HL-60/S4 (cell line): ENCODE data around the gene PLCXD1.
"Not testable (repeated sequence)": the region's sequence is repeated elsewhere in the genome, so short reads cannot be mapped to it uniquely, and the experiment has no call there.

Experiments used
- in situ Hi-C: fragments of 300-500 bp; cut with MboI; formaldehyde crosslinking; loops from 2 replicates; pipeline ENCODE4 v1.14.3; 2022; ENCODE audit warnings: low sequenced_read_pairs

PLCXD1 gene, protein sequence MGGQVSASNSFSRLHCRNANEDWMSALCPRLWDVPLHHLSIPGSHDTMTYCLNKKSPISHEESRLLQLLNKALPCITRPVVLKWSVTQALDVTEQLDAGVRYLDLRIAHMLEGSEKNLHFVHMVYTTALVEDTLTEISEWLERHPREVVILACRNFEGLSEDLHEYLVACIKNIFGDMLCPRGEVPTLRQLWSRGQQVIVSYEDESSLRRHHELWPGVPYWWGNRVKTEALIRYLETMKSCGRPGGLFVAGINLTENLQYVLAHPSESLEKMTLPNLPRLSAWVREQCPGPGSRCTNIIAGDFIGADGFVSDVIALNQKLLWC

DNA sequence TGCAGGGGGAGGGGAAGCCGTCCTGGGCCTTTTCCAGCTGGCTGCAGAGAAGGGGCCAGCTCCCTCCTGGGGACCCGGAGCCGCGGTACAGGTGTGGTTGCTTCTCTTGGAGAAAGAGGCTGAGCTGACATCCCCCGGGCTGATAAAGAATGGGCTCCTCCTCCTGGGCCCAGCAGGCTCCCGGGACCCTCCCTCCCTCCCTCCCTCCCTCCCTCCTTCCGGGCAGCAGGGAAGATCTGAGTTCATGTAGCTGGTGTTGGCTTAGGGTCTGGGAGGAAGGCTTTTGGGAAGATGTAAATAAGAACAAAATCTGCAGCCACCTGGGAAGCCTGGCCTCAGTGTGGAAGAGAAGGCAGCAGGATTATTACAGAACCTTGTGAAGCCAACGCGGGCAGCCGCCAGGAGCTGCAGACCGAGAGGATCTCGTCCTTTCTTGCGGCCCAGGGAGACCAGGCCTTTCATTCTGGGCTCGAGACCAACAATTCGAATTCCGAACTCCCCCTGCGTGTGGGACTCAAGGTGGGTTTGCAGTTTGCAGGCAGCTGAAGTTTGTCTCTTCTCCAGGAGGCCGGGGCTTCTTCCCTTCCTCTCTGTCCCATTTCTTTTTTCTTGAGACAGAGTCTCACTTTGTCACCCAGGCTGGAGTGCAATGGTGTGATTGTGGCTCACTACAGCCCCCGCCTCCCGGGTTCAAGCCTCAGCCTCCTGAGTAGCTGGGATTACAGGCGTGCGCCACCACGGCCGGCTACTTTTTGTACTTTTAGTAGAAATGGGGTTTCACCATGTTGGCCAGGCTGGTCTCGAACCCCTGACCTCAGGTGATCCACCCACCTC lies at the start of gene PLCXD1:
PLCXD1 (plus strand) TSS at position 216 of the 834 bp plus-strand sequence. CDS start 2,807 bp downstream, outside the sequence.
- in situ Hi-C loops: no loop called here

GRCh38 chrX:231637-232277 lies 49.4 kb upstream of the PLCXD1 start:
- in situ Hi-C loops: not testable (repeated sequence)

- in situ Hi-C loops: not testable (repeated sequence)
These were observed 48.9 kb upstream of the PLCXD1 start for GRCh38 chrX:232278-232655.

DNA sequence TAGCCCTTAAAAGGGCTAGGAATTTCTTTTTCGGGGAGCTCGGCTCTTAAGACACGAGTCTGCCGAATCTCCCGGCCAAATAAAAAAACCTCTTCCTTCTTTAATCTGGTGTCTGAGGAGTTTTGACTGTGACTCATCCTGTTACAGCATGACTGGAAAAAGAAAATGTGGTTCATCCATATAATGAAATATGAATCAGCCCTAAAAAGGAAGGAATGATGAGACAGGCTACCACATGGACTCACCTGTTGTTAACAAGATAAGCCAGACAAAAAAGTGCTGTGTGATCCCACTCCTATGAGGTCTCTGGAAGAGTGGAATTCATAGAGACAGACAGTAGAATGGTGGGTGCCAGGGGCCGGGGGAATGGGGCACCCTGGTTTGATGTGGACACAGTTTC lies 45.0 kb upstream of the PLCXD1 start:
- in situ Hi-C loops: not testable (repeated sequence)

GRCh38 chrX:250965-251364 lies 30.2 kb upstream of the PLCXD1 start:
- in situ Hi-C loops: no loop called here

DNA sequence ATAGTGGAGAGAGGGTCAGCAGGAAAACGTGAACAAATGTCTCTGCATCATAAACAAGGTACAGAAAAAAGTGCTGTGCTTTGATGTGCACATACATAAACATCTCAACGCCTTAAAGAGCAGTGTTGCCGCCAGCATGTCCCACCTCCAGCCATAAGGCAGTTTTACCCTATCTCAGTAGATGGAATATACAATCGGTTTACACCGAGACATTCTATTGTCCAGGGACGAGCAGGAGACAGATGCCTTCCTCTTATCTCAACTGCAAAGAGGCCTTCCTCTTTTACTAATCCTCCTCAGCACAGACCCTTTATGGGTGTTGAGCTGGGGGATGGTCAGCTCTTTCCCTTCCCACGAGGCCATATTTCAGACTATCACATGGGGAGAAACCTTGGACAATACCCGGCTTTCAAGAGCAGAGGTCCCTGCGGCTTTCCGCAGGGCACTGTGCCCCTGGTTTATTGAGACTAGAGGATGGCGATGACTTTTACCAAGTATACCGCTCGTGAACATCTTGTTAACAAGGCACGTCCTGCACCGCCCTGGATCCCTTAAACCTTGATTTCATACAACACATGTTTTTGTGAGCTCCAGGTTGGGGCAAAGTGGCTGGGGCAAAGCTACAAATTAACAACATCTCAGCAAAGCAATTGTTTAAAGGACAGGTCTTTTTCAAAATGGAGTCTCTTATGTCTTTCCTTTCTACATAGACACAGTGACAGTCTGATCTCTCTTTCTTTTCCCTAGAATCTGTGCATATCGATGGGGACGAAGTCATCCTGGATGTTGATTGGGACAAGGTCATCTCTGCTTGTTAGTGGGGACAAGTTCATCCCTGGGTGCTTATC lies 29.6 kb upstream of the PLCXD1 start:
- in situ Hi-C loops: not testable (repeated sequence)

GRCh38 chrX:252244-252956 lies 28.8 kb upstream of the PLCXD1 start:
- in situ Hi-C loops: no loop called here

- in situ Hi-C loops: no loop called here
These were observed 28.3 kb upstream of the PLCXD1 start for GRCh38 chrX:252957-253291.

- in situ Hi-C loops: no loop called here
These were observed 27.5 kb upstream of the PLCXD1 start for GRCh38 chrX:253451-254297.

GRCh38 chrX:254630-255215 lies 26.5 kb upstream of the PLCXD1 start:
- in situ Hi-C loops: no loop called here

GRCh38 chrX:255923-256331 lies 25.3 kb upstream of the PLCXD1 start:
- in situ Hi-C loops: no loop called here

GRCh38 chrX:257054-257453 lies 24.1 kb upstream of the PLCXD1 start:
- in situ Hi-C loops: not testable (repeated sequence)

GRCh38 chrX:257681-258289 lies 23.4 kb upstream of the PLCXD1 start:
- in situ Hi-C loops: no loop called here

DNA sequence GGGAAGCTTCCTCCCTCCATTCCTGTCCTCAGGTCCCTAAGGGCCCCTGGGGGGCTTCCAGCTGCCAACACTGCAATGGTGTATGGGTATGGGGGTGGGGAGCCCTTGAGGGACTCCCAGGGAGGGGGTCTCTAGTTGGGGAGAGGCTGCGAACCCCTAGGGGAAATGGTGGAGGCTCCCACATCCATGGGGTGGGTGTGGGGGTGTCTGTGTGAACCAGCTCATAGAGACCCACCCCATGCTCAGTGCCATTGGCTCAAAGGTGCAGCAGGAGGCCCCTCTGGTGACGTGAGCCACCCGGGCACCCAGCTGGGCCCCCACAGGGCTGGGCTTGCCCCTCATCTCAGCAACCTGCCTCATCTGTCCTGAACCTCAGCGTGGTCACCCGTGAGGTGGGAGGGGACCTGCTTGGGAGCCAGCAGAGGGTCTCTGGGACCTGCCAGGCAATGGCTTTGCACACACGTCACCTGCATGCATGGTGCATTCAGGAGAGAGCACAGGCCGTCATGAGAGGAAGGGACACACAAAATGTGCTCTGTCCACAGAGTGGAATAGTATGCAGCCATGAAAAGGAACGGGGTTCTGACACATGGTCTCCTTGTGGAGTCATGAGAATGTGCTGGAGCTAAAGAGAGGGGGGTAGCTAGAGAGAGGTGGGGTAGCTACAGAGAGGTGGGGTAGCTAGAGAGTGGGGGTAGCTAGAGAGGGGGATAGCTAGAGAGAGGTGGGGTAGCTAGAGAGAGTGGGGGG lies 22.7 kb upstream of the PLCXD1 start:
- in situ Hi-C loops: no loop called here

GRCh38 chrX:259692-260355 lies 21.4 kb upstream of the PLCXD1 start:
- in situ Hi-C loops: no loop called here

DNA sequence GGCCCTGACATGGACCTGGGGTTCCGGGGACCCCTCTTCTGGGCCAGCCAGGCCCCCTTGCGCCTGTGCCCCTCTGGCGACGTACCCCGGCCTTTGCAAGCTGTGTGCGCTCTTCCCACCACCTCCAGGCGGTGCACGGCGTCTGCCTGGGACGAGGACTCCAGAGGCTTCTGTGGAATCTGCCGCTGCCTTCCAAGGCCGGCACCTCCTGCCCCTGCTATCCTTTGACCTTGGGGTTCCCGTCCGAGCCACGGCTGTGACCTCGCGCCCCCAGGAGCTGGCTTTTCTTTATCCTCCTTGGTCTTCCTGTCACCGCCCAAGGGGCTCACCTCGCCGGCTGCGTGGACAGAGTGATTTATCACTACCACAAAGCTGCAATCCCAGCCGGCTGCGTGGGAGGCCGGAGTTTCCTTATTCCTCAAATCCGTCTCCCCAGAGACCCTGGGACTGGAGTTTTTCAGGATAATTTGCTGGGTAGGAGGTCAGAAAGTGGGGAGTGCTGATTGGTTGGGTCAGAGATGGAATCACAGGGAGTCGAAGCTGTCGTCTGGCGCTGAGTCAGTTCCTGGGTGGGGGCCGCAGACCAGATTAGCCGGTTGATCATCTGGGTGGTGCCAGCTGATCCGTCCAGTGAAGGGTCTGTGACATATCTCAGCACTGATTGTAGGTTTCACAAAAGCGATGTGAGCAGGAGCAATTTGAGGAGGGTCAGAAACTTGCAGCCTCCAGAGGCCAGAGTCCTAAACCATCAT lies 19.8 kb upstream of the PLCXD1 start:
- in situ Hi-C loops: no loop called here

- in situ Hi-C loops: no loop called here
These were observed 19.2 kb upstream of the PLCXD1 start for GRCh38 chrX:261919-262352.
